ENCODE measurements around the gene CSRNP3. TPM values are rescaled to one million over a fixed set of nuclear protein-coding genes. Genes with fewer than 3 reads are reported as not detected.
A peak's percentile ranks its signal among the peaks of the same experiment; 100 is the strongest.

The CSRNP3 gene
- total and polyA plus RNA-seq, 10 donors: 0.30 to 7.4 (median 3.4) TPM

DNA sequence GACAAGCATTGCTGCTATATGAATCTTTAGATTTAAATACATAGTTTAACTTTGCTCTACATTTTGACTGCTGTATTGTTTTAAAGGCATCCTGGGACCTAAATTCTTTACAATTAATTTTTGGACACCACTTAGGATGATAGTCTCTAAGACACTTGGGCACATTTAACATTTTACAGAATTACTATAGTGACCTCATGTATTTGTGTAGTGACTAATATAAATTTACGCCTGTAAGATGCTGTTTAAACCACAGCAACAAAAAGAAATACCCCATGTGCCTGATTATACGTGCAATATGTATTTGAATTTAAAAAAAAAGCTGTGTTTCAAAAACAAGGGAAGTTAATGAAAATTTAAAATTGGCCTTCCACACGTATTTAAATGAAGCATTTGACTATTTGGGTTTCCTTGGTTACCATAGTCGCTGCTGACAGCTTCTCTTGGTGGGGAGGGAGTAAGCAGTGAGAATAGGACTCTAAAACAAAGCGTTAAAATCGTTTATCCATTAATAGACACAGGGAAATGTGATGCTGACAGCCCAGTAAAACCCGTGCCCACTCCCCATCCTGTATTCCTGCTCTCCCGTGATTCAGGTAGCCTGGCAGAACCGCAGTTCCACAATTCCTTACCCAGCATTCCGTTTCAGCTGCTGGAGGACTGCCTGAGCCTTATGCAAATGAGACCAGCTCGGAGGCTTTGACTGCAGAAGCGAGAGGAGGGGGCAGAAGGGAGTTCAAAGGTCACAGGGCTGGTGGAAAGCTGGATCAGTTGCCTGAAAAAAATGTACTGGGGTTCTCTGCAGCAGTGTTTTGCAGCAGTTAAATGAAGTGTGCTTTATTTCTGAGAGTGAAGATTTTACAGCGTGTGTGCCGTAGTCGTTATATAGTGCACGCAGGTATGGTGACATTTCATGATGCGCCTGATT lies 104.3 kb downstream of the CSRNP3 start:
- Histone ChIP-seq H3K4me3 (peak overlapping the region in 4 of 8 donors; percentile 5 to 54 (median 16)), H3K27ac (peak overlapping the region in 4 of 8 donors; percentile 7 to 28 (median 13)), H3K36me3 (no peaks in the 10 kb centered on the region), H3K4me1 (peaks cover 0 to 5% (median 0%) of the 10 kb centered on the region in 6 donors), H3K9me3 (no peaks in the 10 kb centered on the region), H3K27me3 (replicated peaks in 1 of 7) (peaks cover 0 to 6% (median 0%) of the 10 kb centered on the region in 7 donors)
- intact Hi-C loops (cut with DNase I; ENCODE audit: low total_unique reads): no loop called here
- TF ChIP-seq, protein P1, sequence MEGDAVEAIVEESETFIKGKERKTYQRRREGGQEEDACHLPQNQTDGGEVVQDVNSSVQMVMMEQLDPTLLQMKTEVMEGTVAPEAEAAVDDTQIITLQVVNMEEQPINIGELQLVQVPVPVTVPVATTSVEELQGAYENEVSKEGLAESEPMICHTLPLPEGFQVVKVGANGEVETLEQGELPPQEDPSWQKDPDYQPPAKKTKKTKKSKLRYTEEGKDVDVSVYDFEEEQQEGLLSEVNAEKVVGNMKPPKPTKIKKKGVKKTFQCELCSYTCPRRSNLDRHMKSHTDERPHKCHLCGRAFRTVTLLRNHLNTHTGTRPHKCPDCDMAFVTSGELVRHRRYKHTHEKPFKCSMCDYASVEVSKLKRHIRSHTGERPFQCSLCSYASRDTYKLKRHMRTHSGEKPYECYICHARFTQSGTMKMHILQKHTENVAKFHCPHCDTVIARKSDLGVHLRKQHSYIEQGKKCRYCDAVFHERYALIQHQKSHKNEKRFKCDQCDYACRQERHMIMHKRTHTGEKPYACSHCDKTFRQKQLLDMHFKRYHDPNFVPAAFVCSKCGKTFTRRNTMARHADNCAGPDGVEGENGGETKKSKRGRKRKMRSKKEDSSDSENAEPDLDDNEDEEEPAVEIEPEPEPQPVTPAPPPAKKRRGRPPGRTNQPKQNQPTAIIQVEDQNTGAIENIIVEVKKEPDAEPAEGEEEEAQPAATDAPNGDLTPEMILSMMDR (IDR thresholded peaks at IDR 0.05 in 8 of 11, conservative IDR thresholded peaks at IDR 0.05 in 3 of 11): no peak
- TF ChIP-seq POLR2AphosphoS5 (IDR thresholded peaks at IDR 0.05) (no peak), POLR2A (IDR thresholded peaks at IDR 0.05) (no peak)
- DNase-seq: no peak
- 46 to 53% (median 51%) methylated on average over 17 of the region's 17 CpGs for whole genome bisulfite sequencing, 5 donors

DNA sequence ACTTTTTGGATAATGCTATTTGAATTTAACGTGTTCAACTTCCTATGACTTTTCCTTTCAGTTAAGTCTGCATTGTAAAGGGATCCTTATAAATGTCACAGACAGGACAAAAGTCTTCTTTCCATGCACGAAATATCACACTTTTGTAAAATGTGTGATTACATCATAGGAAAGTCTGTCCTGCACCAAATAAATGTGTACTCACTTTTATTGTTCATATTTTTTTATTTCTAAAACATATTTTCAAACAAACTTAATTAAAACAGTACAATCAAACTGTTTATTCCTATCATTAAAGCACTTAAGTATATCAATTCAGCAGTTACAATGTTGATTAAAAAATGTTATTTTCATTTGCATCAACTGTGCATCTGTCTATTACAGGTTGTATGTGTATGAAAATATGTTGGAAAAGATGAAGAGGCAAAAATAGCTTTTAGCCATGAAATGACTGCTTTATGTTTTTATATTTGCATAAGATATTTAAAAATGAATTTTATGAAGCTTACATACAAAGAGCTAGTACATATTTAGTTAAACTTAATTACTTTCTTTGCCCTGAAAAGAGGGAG lies 105.6 kb downstream of the CSRNP3 start:
- H3K27me3 ChIP-seq (replicated peaks in 1 of 7): peaks cover 0 to 6% (median 0%) of the 10 kb centered on the region in 7 donors
- peak overlapping the region in 1 of 8 donors; percentile 23 for H3K4me3 ChIP-seq
- intact Hi-C loops (cut with DNase I; ENCODE audit: low total_unique reads): no loop called here
- H3K4me1 ChIP-seq: peaks cover 0 to 5% (median 0%) of the 10 kb centered on the region in 6 donors
- H3K27ac ChIP-seq: no peak overlapping the region
- no peak for DNase-seq
- TF ChIP-seq, protein P1 (IDR thresholded peaks at IDR 0.05 in 8 of 11, conservative IDR thresholded peaks at IDR 0.05 in 3 of 11): no peak
- WGBS, 5 donors: 63 to 82% (median 80%) methylated on average over 2 of the region's 2 CpGs
- H3K36me3 ChIP-seq: no peaks in the 10 kb centered on the region
- H3K9me3 ChIP-seq: no peaks in the 10 kb centered on the region

DNA sequence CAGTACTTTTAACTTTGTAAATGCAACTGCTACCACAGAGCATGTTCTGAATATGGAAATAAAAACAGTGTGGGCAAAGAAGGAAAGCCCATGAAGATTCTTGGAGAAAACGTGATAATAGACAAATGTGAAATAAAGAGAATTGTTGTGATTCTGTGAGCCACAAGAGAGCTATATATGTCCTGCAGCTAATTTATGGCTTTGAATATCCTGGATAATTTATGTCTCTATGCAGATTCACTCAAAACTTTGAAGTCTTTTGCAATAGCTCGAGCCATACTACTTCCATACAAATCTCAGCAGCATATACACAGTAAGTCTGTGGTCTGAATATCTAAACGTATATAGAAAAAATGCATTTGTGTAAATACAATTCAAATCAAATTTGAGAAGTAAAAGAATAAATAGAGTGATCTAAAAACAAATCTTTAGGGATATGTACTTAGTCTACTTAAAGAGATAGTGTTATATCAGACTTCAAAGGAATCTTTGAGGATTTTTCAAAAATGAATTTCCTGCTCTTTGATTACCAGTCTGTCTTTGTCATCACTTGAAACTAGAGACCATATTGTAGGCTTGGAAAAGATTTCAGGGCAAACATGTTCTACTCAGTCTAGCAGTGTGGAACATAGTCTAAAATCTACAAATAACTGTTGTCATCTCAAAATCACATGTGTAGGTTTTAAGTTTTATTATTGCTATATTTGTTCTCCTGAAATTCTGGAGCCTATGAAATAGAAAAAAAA lies 107.1 kb downstream of the CSRNP3 start:
- Histone ChIP-seq H3K4me1 (peaks cover 0 to 5% (median 0%) of the 10 kb centered on the region in 6 donors), H3K36me3 (no peaks in the 10 kb centered on the region), H3K9me3 (no peaks in the 10 kb centered on the region), H3K4me3 (no peak overlapping the region), H3K27ac (no peak overlapping the region), H3K27me3 (replicated peaks in 1 of 7) (peaks cover 0 to 6% (median 0%) of the 10 kb centered on the region in 7 donors)
- TF ChIP-seq POLR2A (IDR thresholded peaks at IDR 0.05): no peak
- TF ChIP-seq, protein P1 (IDR thresholded peaks at IDR 0.05 in 8 of 11, conservative IDR thresholded peaks at IDR 0.05 in 3 of 11): no peak
- no peak for TF ChIP-seq POLR2AphosphoS5 (IDR thresholded peaks at IDR 0.05)
- WGBS, 5 donors: 65 to 86% (median 69%) methylated on average over 3 of the region's 3 CpGs
- DNase-seq: no peak
- intact Hi-C loops (cut with DNase I; ENCODE audit: low total_unique reads): no loop called here

Data from spleen (tissue), 11 donors.